ENCODE data around the gene ACTN2. TPM values are rescaled to one million over a fixed set of nuclear protein-coding genes. Genes with fewer than 3 reads are reported as not detected.
"Not testable (repeated sequence)": the region's sequence is repeated elsewhere in the genome, so short reads cannot be mapped to it uniquely, and the experiment has no call there.

Gene ACTN2
- under 1 TPM; 0.42 to 0.80 (median 0.54) TPM for polyA plus RNA-seq (ENCODE audit: insufficient read length in 4 of 4)

- peak in 1 of 4 donors; percentile 22 for DNase-seq (ENCODE audit: low read depth in 4 of 4, low spot score in 3 of 4)
Measured at GRCh38 chr1:236685917-236686814, at the start of gene ACTN2. Gene ACTN2 (plus strand): TSS chr1:236686499. CDS start chr1:236686674, 175 bp downstream.

GRCh38 chr1:236638945-236639344 lies 47.4 kb upstream of the ACTN2 start:
- no peak for DNase-seq (ENCODE audit: low read depth in 4 of 4, low spot score in 3 of 4)

GRCh38 chr1:236639686-236640085 lies 46.6 kb upstream of the ACTN2 start:
- no peak for DNase-seq (ENCODE audit: low read depth in 4 of 4, low spot score in 3 of 4)

- DNase-seq (ENCODE audit: low read depth in 4 of 4, low spot score in 3 of 4) = no peak
Measured at GRCh38 chr1:236642763-236643162, 43.5 kb upstream of the ACTN2 start.

- no peak for DNase-seq (ENCODE audit: low read depth in 4 of 4, low spot score in 3 of 4)
Measured at GRCh38 chr1:236645016-236645680, 41.2 kb upstream of the ACTN2 start.

GRCh38 chr1:236654511-236654910 lies 31.8 kb upstream of the ACTN2 start:
- DNase-seq (ENCODE audit: low read depth in 4 of 4, low spot score in 3 of 4) = no peak

- DNase-seq (ENCODE audit: low read depth in 4 of 4, low spot score in 3 of 4) = peak in 2 of 4 donors; percentile 15 to 16
Measured at GRCh38 chr1:236654957-236655356, 31.3 kb upstream of the ACTN2 start.

- no peak for DNase-seq (ENCODE audit: low read depth in 4 of 4, low spot score in 3 of 4)
Measured at GRCh38 chr1:236657398-236657797, 28.9 kb upstream of the ACTN2 start.

GRCh38 chr1:236659792-236660587 lies 26.3 kb upstream of the ACTN2 start:
- DNase-seq (ENCODE audit: low read depth in 4 of 4, low spot score in 3 of 4) = no peak

- DNase-seq (ENCODE audit: low read depth in 4 of 4, low spot score in 3 of 4) = no peak
Measured at GRCh38 chr1:236663934-236664333, 22.4 kb upstream of the ACTN2 start.

GRCh38 chr1:236668909-236669308 lies 17.4 kb upstream of the ACTN2 start:
- not testable (repeated sequence) for DNase-seq (ENCODE audit: low read depth in 4 of 4, low spot score in 3 of 4)

GRCh38 chr1:236670060-236670459 lies 16.2 kb upstream of the ACTN2 start:
- no peak for DNase-seq (ENCODE audit: low read depth in 4 of 4, low spot score in 3 of 4)

GRCh38 chr1:236673289-236673919 lies 12.9 kb upstream of the ACTN2 start:
- DNase-seq (ENCODE audit: low read depth in 4 of 4, low spot score in 3 of 4) = no peak

- no peak for DNase-seq (ENCODE audit: low read depth in 4 of 4, low spot score in 3 of 4)
Measured at GRCh38 chr1:236677641-236678235, 8.6 kb upstream of the ACTN2 start.

- DNase-seq (ENCODE audit: low read depth in 4 of 4, low spot score in 3 of 4) = no peak
Measured at GRCh38 chr1:236681219-236681618, 5.1 kb upstream of the ACTN2 start.

GRCh38 chr1:236685205-236685916 lies 938 bp upstream of the ACTN2 start:
- no peak for DNase-seq (ENCODE audit: low read depth in 4 of 4, low spot score in 3 of 4)

- no peak for DNase-seq (ENCODE audit: low read depth in 4 of 4, low spot score in 3 of 4)
Measured at GRCh38 chr1:236686815-236687160, 489 bp downstream of the ACTN2 start.

GRCh38 chr1:236687273-236687672 lies 974 bp downstream of the ACTN2 start:
- no peak for DNase-seq (ENCODE audit: low read depth in 4 of 4, low spot score in 3 of 4)

- DNase-seq (ENCODE audit: low read depth in 4 of 4, low spot score in 3 of 4) = no peak
Measured at GRCh38 chr1:236688705-236689104, 2.4 kb downstream of the ACTN2 start.
